WTC11 (cell line): ENCODE measurements around the gene SLC2A4. TPM values are rescaled to one million over a fixed set of nuclear protein-coding genes. Genes with fewer than 3 reads are reported as not detected.

Experiments used
- ATAC-seq: fragments of 200-7000 bp; cut with Tn5 transposase; 2 replicates; pipeline ENCODE4 v1.10.0; 2021; ENCODE audit warnings: mild to moderate bottlenecking, moderate library complexity
- CTCF ChIA-PET: fragments of 300-600 bp; sonication (Branson Sonifier 250); formaldehyde crosslinking; loops from one replicate; lab custom pipeline; 2021; ENCODE audit warnings: antibody characterized with exemption; lab: Charles Lee
- POLR2A ChIA-PET: fragments of 350-600 bp; sonication (Branson Sonifier 250); formaldehyde crosslinking; loops from one replicate; lab custom pipeline; 2021; ENCODE audit warnings: antibody characterized with exemption; lab: Charles Lee
- DNase-seq: peaks from one replicate; pipeline ENCODE4 v3.0.0; 2021; ENCODE audit warnings: low spot score
- H3K27ac Mint-ChIP-seq: 2 replicates; pipeline ENCODE4 v1.8.0; 2021; ENCODE audit warnings: mixed read lengths
- H3K27me3 Mint-ChIP-seq: 2 replicates; pipeline ENCODE4 v1.8.0; 2021; ENCODE audit warnings: low read depth, mild to moderate bottlenecking, moderate library complexity, mixed read lengths
- H3K36me3 Mint-ChIP-seq: 2 replicates; pipeline ENCODE4 v1.8.0; 2021; ENCODE audit warnings: mixed read lengths
- H3K4me1 Mint-ChIP-seq: 2 replicates; pipeline ENCODE4 v1.8.0; 2022; ENCODE audit warnings: mixed read lengths
- H3K4me3 Mint-ChIP-seq: 2 replicates; pipeline ENCODE4 v1.8.0; 2021; ENCODE audit warnings: mild to moderate bottlenecking, moderate library complexity, mixed read lengths
- H3K9me3 Mint-ChIP-seq: 2 replicates; pipeline ENCODE4 v1.8.0; 2021; ENCODE audit warnings: mixed read lengths
- ARID4B ChIP-seq: sonication (generic); formaldehyde crosslinking; IDR thresholded peaks from 2 replicates; pipeline ENCODE4 v1.8.0; 2023; ENCODE audit warnings: missing genetic modification reagents, mild to moderate bottlenecking, borderline replicate concordance
- ATF6 ChIP-seq: sonication (generic); formaldehyde crosslinking; IDR thresholded peaks from 2 replicates; pipeline ENCODE4 v1.8.1; 2023; ENCODE audit warnings: mild to moderate bottlenecking, missing genetic modification reagents
- ELF4 ChIP-seq: sonication (generic); formaldehyde crosslinking; IDR thresholded peaks from 2 replicates; pipeline ENCODE4 v1.8.1; 2022; ENCODE audit warnings: low read depth, mild to moderate bottlenecking, moderate library complexity, missing genetic modification reagents
- EMX1 ChIP-seq: fragments of 250-450 bp; sonication (Bioruptor Pico); IDR thresholded peaks from 2 replicates; pipeline ENCODE4 v1.8.0; 2021; ENCODE audit warnings: mild to moderate bottlenecking
- ETV6 ChIP-seq: sonication (generic); formaldehyde crosslinking; IDR thresholded peaks from 2 replicates; pipeline ENCODE4 v1.8.1; 2022; ENCODE audit warnings: mild to moderate bottlenecking, missing genetic modification reagents
- FOXK1 ChIP-seq: sonication (generic); formaldehyde crosslinking; IDR thresholded peaks from 2 replicates; pipeline ENCODE4 v1.8.0; 2022; ENCODE audit warnings: mild to moderate bottlenecking, moderate library complexity, missing genetic modification reagents
- FOXP1 ChIP-seq: sonication (generic); formaldehyde crosslinking; IDR thresholded peaks from 2 replicates; pipeline ENCODE4 v1.8.0; 2022; ENCODE audit warnings: missing genetic modification reagents, mild to moderate bottlenecking, moderate library complexity, borderline replicate concordance
- GABPB1 ChIP-seq: sonication (generic); formaldehyde crosslinking; IDR thresholded peaks from 2 replicates; pipeline ENCODE4 v1.8.1; 2023; ENCODE audit warnings: mild to moderate bottlenecking, missing genetic modification reagents
- IRF1 ChIP-seq: sonication (generic); formaldehyde crosslinking; IDR thresholded peaks from 2 replicates; pipeline ENCODE4 v1.8.0; 2023; ENCODE audit warnings: missing genetic modification reagents
- JAZF1 ChIP-seq: fragments of 250-450 bp; sonication (Bioruptor Pico); IDR thresholded peaks from 2 replicates; pipeline ENCODE4 v1.9.0; 2021; ENCODE audit warnings: moderate library complexity, mild to moderate bottlenecking, inconsistent platforms
- MYBL2 ChIP-seq: sonication (generic); formaldehyde crosslinking; IDR thresholded peaks from 2 replicates; pipeline ENCODE4 v1.8.1; 2023; ENCODE audit warnings: mild to moderate bottlenecking, moderate library complexity, missing genetic modification reagents
- PRDM15 ChIP-seq: sonication (generic); formaldehyde crosslinking; IDR thresholded peaks from 2 replicates; pipeline ENCODE4 v1.8.0; 2022; ENCODE audit warnings: missing genetic modification reagents
- ZNF138 ChIP-seq: sonication (generic); formaldehyde crosslinking; conservative IDR thresholded peaks from 2 replicates; pipeline ENCODE4 v1.8.1; 2022; ENCODE audit warnings: mild to moderate bottlenecking, moderate library complexity, missing genetic modification reagents
- ZNF219 ChIP-seq: sonication (generic); formaldehyde crosslinking; IDR thresholded peaks from 2 replicates; pipeline ENCODE4 v1.8.0; 2023; ENCODE audit warnings: missing genetic modification reagents, mild to moderate bottlenecking, borderline replicate concordance
- ZNF263 ChIP-seq: sonication (generic); formaldehyde crosslinking; IDR thresholded peaks from 2 replicates; pipeline ENCODE4 v1.8.1; 2022; ENCODE audit warnings: low read depth, mild to moderate bottlenecking, moderate library complexity, missing genetic modification reagents
- ZNF281 ChIP-seq: sonication (generic); formaldehyde crosslinking; IDR thresholded peaks from 2 replicates; pipeline ENCODE4 v1.8.0; 2023; ENCODE audit warnings: mild to moderate bottlenecking, missing genetic modification reagents
- ZNF317 ChIP-seq: sonication (generic); formaldehyde crosslinking; IDR thresholded peaks from 2 replicates; pipeline ENCODE4 v1.8.1; 2023; ENCODE audit warnings: low read depth, mild to moderate bottlenecking, moderate library complexity, missing genetic modification reagents, borderline replicate concordance
- ZNF396 ChIP-seq: fragments of 250-450 bp; sonication (Bioruptor Pico); IDR thresholded peaks from 2 replicates; pipeline ENCODE4 v1.8.0; 2021; ENCODE audit warnings: mild to moderate bottlenecking, moderate library complexity, borderline replicate concordance
- ZNF425 ChIP-seq: fragments of 250-450 bp; sonication (Bioruptor Pico); conservative IDR thresholded peaks from 2 replicates; pipeline ENCODE4 v1.9.0; 2021; ENCODE audit warnings: mild to moderate bottlenecking
- ZNF512 ChIP-seq: sonication (generic); formaldehyde crosslinking; IDR thresholded peaks from 2 replicates; pipeline ENCODE4 v1.8.1; 2022; ENCODE audit warnings: missing genetic modification reagents, borderline replicate concordance
- total RNA-seq: library from RNA; stranded (reverse); gene quantifications from 3 replicates; pipeline ENCODE4 v1.2.3, GENCODE V29; 2021

The SLC2A4 gene
- total RNA-seq, 1 experiment from 2014 or later = 6.4 TPM

GRCh38 chr17:7328009-7328408 lies 46.5 kb downstream of the SLC2A4 start:
- CTCF ChIA-PET = no interaction called here
- H3K4me1 Mint-ChIP-seq = peaks cover 24% of the 10 kb centered on the region
- peak overlapping the region; percentile 93 for H3K4me3 Mint-ChIP-seq
- TF ChIP-seq ARID4B (CRISPR knock-in tag) = no peak
- no peak for TF ChIP-seq ZNF219 (CRISPR knock-in tag)
- TF ChIP-seq JAZF1 (CRISPR knock-in tag) = no peak
- no peak for TF ChIP-seq ZNF281 (CRISPR knock-in tag)
- no peak for TF ChIP-seq MYBL2 (CRISPR knock-in tag)
- no peak for TF ChIP-seq FOXP1
- TF ChIP-seq EMX1 = no peak
- TF ChIP-seq ZNF138 (CRISPR knock-in tag) = no peak
- TF ChIP-seq ATF6 (CRISPR knock-in tag) = no peak
- TF ChIP-seq PRDM15 (CRISPR knock-in tag) = no peak
- no peak for TF ChIP-seq ZNF396
- no peak for TF ChIP-seq ETV6
- TF ChIP-seq ZNF512 = no peak
- TF ChIP-seq IRF1 (CRISPR knock-in tag) = no peak
- no peak for TF ChIP-seq FOXK1 (CRISPR knock-in tag)
- no peak for TF ChIP-seq ELF4 (CRISPR knock-in tag)
- TF ChIP-seq ZNF263 (CRISPR knock-in tag) = no peak
- TF ChIP-seq GABPB1 (CRISPR knock-in tag) = no peak
- TF ChIP-seq ZNF425 = no peak
- TF ChIP-seq ZNF317 (CRISPR knock-in tag) = no peak
- no peak for ATAC-seq
- no peaks in the 10 kb centered on the region for H3K27me3 Mint-ChIP-seq
- DNase-seq = no peak
- H3K27ac Mint-ChIP-seq = peak overlapping the region; percentile 20; the same call in 1 of the 2 replicates
- POLR2A ChIA-PET = no interaction called here
- no peaks in the 10 kb centered on the region for H3K9me3 Mint-ChIP-seq
- peaks cover 17% of the 10 kb centered on the region for H3K36me3 Mint-ChIP-seq
